Mucosa of stomach (tissue), 1 donor: ENCODE results near the gene ABCG1.

Source experiments
- H3K27me3 ChIP-seq: one replicate; pipeline ENCODE4 v1.7.0; 2013; ENCODE audit warnings: mild to moderate bottlenecking, low read length; ENCODE audit not compliant: control insufficient read depth, insufficient read depth
- H3K36me3 ChIP-seq: one replicate; pipeline ENCODE4 v1.7.0; 2013; ENCODE audit warnings: low read length; ENCODE audit not compliant: control insufficient read depth, insufficient read depth
- H3K4me1 ChIP-seq: one replicate; pipeline ENCODE4 v1.7.0; 2013; ENCODE audit warnings: mild to moderate bottlenecking, low read length; ENCODE audit not compliant: control insufficient read depth, insufficient read depth
- H3K4me3 ChIP-seq: one replicate; pipeline ENCODE4 v1.7.0; 2013; ENCODE audit warnings: low read length
- H3K9ac ChIP-seq: one replicate; pipeline ENCODE4 v1.7.0; 2013; ENCODE audit warnings: mild to moderate bottlenecking, low read length, moderate library complexity
- H3K9me3 ChIP-seq: one replicate; pipeline ENCODE4 v1.7.0; 2013; ENCODE audit warnings: mild to moderate bottlenecking, low read length, moderate library complexity; ENCODE audit not compliant: control insufficient read depth
- donor health status: Pancreatic carcinoma.

ABCG1 gene

GRCh38 chr21:42314616-42315295 is 95.8 kb downstream of the ABCG1 start:
- Histone ChIP-seq H3K9me3 (no peaks in the 10 kb centered on the region), H3K36me3 (no peaks in the 10 kb centered on the region), H3K4me1 (peaks cover 76% of the 10 kb centered on the region), H3K9ac (no peak overlapping the region), H3K27me3 (no peaks in the 10 kb centered on the region), H3K4me3 (no peak overlapping the region)

- H3K36me3 ChIP-seq, result no peaks in the 10 kb centered on the region
- H3K27me3 ChIP-seq, result no peaks in the 10 kb centered on the region
- no peak within 1 kb of the TSS for H3K9ac ChIP-seq
- peaks cover 75% of the 10 kb centered on the region for H3K4me1 ChIP-seq
- H3K9me3 ChIP-seq, result no peaks in the 10 kb centered on the region
- H3K4me3 ChIP-seq, result no peak within 1 kb of the TSS
These were observed 96.5 kb downstream of the ABCG1 start, which contains the start of gene TFF3 for GRCh38 chr21:42315296-42315891. TFF3 (minus strand) TSS chr21:42315409; CDS start chr21:42315374, 35 bp downstream.

- peaks cover 72% of the 10 kb centered on the region for H3K4me1 ChIP-seq
- H3K27me3 ChIP-seq, result no peaks in the 10 kb centered on the region
- H3K9me3 ChIP-seq, result no peaks in the 10 kb centered on the region
- no peak overlapping the region for H3K9ac ChIP-seq
- H3K4me3 ChIP-seq, result no peak overlapping the region
- H3K36me3 ChIP-seq, result no peaks in the 10 kb centered on the region
These were observed 98.0 kb downstream of the ABCG1 start for GRCh38 chr21:42316891-42317290.

- no peaks in the 10 kb centered on the region for H3K27me3 ChIP-seq
- H3K4me3 ChIP-seq, result no peak overlapping the region
- H3K36me3 ChIP-seq, result no peaks in the 10 kb centered on the region
- no peak overlapping the region for H3K9ac ChIP-seq
- H3K9me3 ChIP-seq, result no peaks in the 10 kb centered on the region
- peaks cover 68% of the 10 kb centered on the region for H3K4me1 ChIP-seq
These were observed 98.4 kb downstream of the ABCG1 start for GRCh38 chr21:42317341-42317741.

- Histone ChIP-seq H3K36me3 (no peaks in the 10 kb centered on the region), H3K27me3 (no peaks in the 10 kb centered on the region), H3K9ac (no peak overlapping the region), H3K9me3 (no peaks in the 10 kb centered on the region), H3K4me3 (no peak overlapping the region), H3K4me1 (peaks cover 60% of the 10 kb centered on the region)
These were observed 99.1 kb downstream of the ABCG1 start for GRCh38 chr21:42317826-42318746.

GRCh38 chr21:42319376-42319775 is 100.4 kb downstream of the ABCG1 start:
- peaks cover 47% of the 10 kb centered on the region for H3K4me1 ChIP-seq

GRCh38 chr21:42319851-42320572 is 101.1 kb downstream of the ABCG1 start:
- Histone ChIP-seq H3K36me3 (no peaks in the 10 kb centered on the region), H3K4me3 (no peak overlapping the region), H3K9me3 (no peaks in the 10 kb centered on the region), H3K4me1 (peaks cover 41% of the 10 kb centered on the region), H3K27me3 (no peaks in the 10 kb centered on the region), H3K9ac (no peak overlapping the region)

More at GRCh38 chr21:42319376-42319775, 100.4 kb downstream of the ABCG1 start:
- H3K36me3 ChIP-seq, result no peaks in the 10 kb centered on the region
- no peak overlapping the region for H3K9ac ChIP-seq
- H3K9me3 ChIP-seq, result no peaks in the 10 kb centered on the region
- H3K27me3 ChIP-seq, result no peaks in the 10 kb centered on the region
- no peak overlapping the region for H3K4me3 ChIP-seq

GRCh38 chr21:42320791-42321190 is 101.9 kb downstream of the ABCG1 start:
- H3K9ac ChIP-seq, result no peak overlapping the region
- H3K27me3 ChIP-seq, result no peaks in the 10 kb centered on the region
- H3K9me3 ChIP-seq, result no peaks in the 10 kb centered on the region

GRCh38 chr21:42321231-42321630 is 102.3 kb downstream of the ABCG1 start:
- Histone ChIP-seq H3K4me1 (peaks cover 29% of the 10 kb centered on the region), H3K9me3 (no peaks in the 10 kb centered on the region), H3K9ac (no peak overlapping the region), H3K36me3 (no peaks in the 10 kb centered on the region), H3K4me3 (no peak overlapping the region), H3K27me3 (no peaks in the 10 kb centered on the region)

More at GRCh38 chr21:42320791-42321190, 101.9 kb downstream of the ABCG1 start:
- no peaks in the 10 kb centered on the region for H3K36me3 ChIP-seq
- no peak overlapping the region for H3K4me3 ChIP-seq
- H3K4me1 ChIP-seq, result peaks cover 34% of the 10 kb centered on the region

- Histone ChIP-seq H3K4me1 (peaks cover 23% of the 10 kb centered on the region), H3K36me3 (no peaks in the 10 kb centered on the region), H3K27me3 (no peaks in the 10 kb centered on the region), H3K4me3 (no peak overlapping the region), H3K9ac (no peak overlapping the region), H3K9me3 (no peaks in the 10 kb centered on the region)
These were observed 102.9 kb downstream of the ABCG1 start for GRCh38 chr21:42321845-42322244.

GRCh38 chr21:42324896-42325295 is 106.0 kb downstream of the ABCG1 start:
- Histone ChIP-seq H3K36me3 (no peaks in the 10 kb centered on the region), H3K9ac (no peak overlapping the region), H3K27me3 (no peaks in the 10 kb centered on the region), H3K4me1 (peaks cover 9% of the 10 kb centered on the region), H3K9me3 (no peaks in the 10 kb centered on the region), H3K4me3 (no peak overlapping the region)
